Stimulated activated CD4-positive, alpha-beta T cell treated with anti-CD3 and anti-CD28 coated beads, Interleukin-1b, Interleukin-23, amount 100 ng/mL, for 4 hours (primary cell): ENCODE data around the gene WFDC12.
"Not testable (repeated sequence)": the region's sequence is repeated elsewhere in the genome, so short reads cannot be mapped to it uniquely, and the experiment has no call there.

Experiments
- DNase-seq, 2 donors: peaks; one replicate each; pipeline ENCODE4 v3.0.0-alpha.2; 2020; ENCODE audit warnings: low read depth in 2 of 2

Gene WFDC12, protein sequence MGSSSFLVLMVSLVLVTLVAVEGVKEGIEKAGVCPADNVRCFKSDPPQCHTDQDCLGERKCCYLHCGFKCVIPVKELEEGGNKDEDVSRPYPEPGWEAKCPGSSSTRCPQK

DNA sequence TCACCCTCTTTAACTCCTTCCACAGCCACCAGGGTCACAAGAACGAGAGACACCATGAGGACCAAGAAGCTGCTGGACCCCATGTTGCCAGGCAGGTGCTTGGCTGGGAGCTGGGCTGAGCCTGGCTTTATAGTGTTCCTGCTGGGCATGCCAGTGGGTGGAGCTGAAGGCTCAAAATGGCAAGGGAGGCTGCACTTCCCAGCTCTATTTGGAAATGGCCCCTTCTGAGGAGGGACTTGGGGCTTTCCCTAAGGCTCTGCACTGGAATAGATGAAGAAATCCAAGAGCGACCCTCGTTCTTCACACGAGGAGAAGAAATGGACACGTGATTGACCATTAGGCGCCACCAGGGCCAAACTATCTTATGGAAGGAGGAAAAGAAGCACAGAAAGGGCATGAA is at the start of gene WFDC12:
Gene WFDC12 (minus strand): TSS at position 101 of the 400 bp plus-strand sequence. CDS start 18 bp downstream, at position 83.
- no peak for DNase-seq

DNA sequence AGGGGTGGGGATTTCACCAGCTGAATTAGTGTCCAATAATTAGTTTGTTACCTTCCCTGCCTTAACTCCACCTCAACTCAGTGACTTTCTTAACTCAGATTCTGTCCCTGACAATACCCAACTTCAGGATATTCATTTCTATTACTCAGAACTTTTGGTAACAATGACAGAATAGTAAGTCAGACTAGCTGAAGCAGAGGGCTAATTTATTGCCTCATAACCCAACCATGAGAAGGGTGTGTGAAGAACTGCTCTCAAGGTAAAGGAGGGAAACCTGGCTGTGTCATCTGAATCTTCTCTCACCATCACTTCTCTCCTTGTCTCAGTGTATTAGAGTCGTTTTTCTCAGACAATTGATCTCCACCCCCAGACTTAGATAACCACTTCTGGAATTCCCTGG is 49.3 kb upstream of the WFDC12 start:
- DNase-seq = no peak

DNA sequence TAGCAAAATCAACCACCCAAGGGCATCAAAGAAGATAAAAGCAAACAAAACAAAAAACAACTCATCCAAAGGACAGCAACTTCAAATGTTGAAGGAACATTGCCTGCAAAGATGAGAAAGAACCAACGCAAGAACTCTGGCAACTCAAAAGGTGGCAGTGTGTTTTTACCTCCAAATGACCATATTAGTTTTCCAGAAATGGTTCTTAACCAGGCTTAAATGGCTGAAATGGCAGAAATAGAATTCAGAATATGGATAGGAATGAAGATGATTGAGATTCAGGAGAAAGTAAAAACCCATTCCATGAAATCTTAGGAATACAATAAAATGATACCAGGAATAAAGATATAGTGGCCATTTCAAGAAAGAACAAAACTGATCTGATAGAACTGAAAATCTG is 40.6 kb upstream of the WFDC12 start:
- DNase-seq = no peak

DNA sequence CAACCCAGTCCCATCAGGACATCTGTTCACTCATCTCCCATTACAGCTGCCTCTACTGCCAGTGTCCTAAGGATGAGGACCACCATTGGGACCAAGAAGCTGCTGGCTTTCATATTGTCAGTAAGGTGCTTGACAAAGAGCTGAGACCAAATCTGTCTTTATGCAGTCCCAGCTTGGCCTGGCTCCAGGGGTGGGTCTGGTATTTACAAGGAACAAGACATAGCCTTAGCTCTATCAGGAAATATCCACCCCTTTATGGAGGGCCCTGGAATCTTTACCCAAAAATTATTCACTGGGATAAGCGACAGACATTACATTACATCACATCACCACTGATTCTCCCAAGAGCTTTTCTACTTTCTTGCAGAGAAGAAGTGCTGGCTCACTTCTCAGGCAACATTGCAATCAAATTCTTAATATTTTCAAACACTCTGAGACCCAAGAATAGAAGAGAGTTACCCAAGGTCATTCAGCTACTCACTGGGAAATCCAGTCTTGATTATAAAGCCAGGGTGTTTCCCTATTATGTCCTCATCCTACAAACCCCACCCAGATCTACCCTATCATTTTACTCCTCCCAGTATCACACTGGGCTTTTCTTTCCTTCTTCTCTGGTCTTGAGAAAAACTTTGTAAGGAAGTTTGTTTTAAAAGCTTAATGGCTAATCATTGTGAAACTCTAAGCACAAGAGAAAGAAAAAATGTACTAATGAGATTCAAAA is 39.0 kb upstream of the WFDC12 start:
- DNase-seq = no peak

DNA sequence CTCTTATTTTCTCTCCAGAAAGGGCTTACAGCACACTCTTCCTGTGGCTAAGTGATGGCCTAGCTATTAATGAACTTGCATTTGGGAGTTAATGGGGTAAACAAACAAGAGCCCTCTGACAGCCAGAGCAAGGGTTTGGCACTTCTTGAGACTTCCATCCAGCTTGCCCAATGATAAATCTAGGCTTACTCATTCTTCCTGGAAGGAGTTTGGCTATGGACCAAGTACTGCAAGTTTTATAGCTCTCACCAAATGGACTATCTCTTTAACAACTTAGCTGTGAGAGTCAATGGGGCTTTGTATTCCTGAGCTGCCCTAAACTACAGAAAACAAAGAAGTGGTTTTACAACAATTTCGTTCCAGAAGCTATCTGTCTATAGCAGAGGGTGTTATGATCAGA is 33.7 kb upstream of the WFDC12 start:
- no peak for DNase-seq

DNA sequence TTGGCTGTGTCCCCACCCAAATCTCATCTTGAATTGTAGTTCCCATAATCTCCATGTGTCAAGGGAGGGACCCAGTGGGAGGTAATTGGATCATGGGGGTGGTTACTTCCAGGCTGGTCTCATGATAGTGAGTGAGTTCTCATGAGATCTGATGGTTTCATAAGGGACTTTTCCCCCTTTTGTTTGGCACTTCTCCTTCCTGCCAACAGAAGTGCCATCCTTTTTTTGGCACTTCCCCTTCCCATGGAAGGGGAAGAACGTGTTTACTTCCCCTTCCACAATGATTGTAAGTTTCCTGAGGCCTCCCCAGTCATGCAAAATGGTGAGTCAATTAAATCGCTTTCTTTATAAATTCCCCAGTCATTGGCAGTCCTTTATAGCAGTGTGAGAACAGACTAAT is 32.4 kb upstream of the WFDC12 start:
- no peak for DNase-seq

DNA sequence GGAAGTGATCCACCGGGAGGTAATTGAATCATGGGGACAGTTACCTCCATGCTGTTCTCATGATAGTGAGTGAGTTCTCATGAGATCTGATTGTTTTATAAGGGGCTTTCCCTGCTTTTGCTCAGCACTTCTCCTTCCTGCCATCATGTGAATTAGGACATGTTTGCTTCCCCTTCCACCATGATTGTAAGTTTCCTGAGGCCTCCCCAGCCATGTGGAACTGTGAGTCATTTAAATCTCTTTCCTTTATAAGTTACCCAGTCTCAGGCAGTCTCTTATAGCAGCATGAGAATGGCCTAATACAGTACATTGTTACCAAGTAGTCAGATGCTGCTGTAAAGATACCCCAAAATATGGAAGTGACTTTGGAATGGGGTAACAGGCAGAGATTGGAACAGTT is 30.5 kb upstream of the WFDC12 start:
- DNase-seq = not testable (repeated sequence)

DNA sequence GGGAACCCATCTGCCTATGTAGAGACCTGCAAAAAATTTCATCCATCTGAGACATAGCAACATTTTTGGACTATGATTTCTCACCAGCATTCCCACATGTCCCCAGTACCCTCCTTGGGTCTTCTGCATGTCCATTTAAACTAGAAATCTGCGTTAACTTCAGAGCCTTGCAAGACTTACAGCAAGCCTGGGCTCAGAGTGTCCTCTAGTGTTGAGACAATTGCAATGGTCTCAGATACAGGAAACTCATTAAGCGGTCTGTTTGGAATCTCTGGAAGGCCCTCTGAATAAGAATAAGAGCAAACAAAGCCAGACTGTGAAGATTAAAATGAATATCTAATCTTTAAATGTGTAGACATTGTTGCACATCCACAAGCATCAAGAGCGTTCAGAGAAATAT is 29.9 kb upstream of the WFDC12 start:
- DNase-seq = no peak

DNA sequence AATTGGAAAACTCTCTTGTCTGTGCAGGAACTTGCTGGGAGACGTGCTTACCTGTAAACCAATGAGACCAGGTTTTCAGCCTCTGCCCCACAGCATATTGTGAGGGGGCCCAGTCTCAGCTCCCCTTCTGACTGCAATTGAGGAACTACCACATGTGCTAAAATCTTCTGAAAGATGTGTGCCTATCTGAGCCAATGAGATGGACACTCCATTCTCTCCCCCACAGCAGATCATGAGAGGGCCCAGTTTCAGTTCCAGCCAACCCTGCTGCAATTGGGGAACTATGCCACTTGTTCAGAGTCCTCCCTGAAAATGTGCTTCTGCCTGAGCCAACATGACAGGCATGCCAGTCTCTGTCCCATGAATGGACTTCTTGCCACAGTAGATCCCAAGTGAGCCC is 29.5 kb upstream of the WFDC12 start:
- DNase-seq = no peak

DNA sequence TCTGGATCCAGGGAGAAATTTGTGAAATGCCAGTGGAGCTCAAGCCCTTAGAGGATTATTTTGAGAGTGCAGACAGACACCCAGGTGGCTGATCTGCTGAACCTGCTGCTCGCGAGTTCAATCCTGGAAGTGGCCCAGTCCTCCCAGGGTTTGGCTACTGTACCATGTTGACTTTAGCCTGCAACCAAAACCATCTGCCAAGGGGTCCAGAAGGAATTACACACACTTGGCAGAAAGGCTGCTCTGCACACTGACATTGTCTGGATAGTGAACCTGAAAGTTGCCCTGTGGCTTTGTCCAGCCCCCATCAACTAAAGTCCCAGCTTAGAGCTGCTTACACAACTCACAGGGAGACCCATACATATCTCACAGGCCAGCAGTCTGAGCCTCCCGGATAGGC is 28.9 kb upstream of the WFDC12 start:
- no peak for DNase-seq

DNA sequence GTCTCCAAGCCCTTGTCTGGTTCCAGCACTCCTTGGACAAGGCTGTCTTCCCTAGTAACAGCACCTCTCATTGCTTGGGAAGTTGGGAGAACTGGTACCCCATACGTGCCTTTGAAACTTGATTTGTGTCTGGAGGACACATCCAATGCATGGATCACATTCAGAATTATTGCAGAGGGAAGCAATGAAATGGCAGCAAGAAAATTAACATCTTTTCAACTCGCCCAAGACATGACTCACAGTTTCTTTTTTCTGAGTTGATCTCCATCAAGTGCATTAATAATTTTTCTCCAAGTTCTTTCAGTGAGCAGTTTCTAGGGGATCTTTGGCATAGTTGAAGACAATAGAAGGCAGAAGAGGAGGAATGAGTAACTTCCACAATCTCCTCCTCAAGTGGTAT is 28.1 kb upstream of the WFDC12 start:
- no peak for DNase-seq

DNA sequence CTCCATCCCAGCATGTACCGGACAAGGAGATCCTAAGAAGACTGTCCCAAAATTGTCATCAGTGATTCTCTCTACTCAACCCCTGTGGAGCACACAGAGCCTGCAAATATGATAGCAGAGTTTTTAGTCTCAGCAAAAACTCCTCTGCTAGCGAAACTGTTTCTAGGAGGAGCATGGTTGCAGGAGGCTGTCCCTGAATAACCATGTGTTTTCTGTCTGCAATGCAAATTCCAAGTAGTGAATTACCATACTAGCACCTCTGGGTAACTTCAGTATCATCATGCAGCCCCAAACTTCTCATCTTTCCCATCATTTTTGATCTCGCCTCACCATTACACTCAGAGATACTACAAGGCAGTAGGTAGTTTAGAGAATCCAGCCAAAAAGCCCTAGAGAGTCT is 24.8 kb upstream of the WFDC12 start:
- no peak for DNase-seq

DNA sequence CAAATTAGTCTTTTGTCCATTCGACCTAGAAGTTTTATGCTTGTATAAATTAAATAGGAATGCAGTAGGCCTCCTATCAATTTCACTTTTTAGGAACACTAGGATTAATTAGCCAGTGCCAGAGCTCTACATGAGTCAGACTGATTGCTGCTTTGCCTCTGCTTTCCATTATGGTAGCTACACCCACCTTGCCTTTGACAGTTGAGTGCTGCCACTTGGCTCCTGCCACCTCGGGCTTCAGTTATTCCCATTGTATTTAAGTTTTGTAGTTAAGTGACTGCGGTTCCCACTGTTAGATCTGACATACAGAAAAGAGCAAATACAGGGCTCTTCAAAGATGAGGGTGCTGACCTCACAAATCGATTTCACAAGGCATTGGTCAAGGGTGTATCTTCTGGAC is 16.6 kb upstream of the WFDC12 start:
- no peak for DNase-seq

DNA sequence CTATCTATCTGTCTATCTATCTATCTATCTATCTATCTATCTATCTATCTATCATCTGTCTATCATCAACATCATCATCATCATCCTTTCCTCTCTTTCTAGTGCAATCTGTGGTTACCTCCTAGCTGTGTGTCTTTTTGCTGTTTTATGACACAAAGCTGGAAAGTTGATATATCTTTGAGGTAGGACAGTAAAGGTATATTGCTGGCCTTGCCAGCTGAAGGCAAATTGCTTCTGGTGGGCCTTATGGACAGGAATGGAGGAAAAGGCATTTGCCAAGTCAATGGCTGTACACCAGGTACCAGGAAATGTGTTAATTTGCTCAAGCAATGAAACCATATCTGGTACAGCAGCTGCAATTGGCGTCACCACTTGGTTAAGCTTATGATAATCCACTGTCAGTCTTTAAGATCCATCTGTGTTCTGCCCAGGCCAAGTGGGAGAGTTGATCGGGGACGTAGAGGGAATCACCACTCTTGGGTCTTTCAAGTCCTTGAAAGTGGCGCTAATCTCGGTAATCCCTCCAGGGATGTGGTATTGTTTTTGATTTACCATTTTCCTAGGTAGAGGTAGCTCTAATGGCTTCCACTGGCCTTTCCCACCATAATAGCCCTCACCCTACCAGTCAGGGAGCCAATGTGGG is 15.6 kb upstream of the WFDC12 start:
- DNase-seq = not testable (repeated sequence)

DNA sequence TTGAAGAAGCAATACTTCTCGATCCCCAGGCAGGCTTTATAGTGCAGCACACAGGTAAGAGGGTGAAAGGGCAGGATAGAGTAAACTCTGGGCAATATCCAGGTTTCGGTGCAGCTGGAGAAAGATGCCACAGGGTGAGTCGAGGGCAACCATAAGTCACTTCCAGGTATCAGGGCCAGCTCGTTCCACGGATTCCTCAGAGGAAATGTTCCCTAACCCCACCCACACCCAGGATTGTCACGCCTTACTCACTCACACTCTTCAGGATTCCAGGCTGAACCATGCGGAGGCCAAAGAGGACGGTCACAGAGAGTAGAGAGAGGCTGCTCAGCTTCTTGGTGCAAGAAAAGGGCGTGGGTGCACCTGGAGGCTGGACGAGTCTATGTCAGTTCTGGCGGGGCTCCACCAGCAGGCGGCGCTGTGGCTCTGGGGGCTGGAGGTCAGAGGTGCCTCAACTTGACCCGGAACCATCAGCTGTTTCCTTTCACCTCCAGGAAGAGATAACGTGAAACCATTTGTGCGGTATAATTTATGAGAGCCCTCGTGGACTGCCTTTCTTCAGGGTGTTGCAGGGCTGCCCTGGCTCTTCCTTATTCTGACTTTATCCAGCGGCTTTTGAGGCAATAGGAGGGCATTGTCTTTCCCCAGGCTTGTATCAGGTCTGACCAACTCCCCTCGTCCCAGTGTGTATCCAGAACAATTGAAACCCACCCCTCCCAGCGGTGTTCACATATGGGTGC is 14.5 kb upstream of the WFDC12 start:
- peak; percentile 18 to 46 for DNase-seq

DNA sequence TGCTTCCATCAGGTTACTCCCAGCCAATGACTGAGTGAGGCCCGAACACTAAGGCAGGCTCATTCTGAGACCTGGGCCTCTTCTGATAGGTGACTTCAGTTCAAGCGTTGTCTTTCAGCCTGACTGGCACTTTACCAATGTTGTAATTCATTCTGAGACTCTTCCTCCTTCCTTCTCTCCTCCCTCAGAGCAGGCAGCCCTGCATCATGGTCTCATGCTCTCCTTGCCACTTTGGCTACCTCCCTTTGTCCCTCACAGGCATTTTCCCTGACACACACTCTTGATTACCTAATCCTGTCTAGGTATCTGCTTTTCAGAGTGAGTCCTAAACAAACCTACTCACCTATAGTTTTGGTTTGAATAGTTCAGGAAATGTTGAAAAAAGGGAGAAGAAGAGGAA is 12.6 kb upstream of the WFDC12 start:
- no peak for DNase-seq

DNA sequence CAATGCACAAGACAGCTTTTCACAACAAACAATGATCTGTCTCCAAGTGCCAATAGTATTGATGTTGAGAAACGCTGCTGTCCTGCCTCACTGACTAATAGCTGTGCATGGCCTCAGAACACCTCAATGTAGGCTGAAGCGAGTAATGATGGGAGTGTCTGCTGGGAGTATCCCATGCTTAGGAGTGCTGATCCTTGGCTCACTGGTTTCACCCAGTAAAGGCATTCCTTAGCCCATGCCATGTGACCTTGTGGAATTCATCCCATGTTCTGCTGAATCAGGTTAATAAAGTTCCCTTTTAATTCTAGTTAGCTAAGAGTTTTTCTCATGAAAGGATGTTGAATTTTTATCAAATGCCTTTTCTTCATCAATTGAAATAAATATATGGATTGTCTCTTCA is 3.8 kb upstream of the WFDC12 start:
- no peak for DNase-seq

DNA sequence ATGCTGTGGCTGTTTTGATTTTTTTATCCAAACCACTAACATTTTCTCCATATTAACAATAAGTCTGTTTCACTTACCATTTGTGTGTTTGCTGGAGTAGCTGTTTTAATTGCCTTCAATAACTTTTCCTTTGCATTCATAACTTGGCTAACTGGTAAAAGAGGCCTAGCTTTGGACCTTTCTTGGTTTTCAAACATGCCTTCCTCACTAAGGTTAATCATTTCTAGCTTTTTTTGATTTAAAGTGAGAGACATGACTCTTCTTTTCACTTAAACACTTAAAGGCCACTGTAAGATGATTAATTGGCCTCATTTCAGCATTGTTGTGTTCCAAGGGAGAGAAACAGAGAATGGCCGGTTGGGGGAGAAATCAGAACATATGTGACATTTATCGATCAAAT is 2.9 kb downstream of the WFDC12 start:
- no peak for DNase-seq

DNA sequence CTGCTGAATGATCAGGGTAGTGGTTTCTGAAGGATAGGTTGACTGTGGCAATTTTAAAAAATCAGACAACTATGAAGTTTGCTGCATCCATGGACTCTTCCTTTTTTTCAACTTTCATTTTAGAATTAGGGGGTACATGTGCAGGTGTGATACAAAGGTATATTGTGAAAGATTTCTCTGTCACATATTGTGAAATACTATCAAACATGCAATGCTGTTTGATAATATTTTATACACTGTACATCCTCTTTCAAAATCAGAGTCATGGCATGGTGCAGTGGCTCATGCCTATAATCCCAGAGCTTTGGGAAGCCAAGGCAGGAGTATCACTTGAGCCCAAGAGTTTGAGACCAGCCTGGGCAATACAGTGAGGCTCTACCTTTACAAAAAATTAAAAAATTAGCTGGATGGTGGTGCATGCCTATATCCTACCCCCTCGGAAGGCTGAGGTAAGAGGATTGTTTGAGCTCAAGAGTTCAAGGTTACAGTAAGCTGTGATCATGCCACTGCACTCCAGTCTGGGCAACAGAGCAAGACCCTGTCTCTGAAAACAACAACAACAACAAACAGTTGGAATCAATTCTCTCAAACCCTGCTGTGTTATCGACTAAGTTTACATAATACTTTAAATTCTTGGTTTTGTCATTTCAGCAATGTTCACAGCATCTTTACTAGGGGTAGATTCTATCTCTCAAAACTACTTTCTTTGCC is 4.6 kb downstream of the WFDC12 start:
- no peak for DNase-seq

DNA sequence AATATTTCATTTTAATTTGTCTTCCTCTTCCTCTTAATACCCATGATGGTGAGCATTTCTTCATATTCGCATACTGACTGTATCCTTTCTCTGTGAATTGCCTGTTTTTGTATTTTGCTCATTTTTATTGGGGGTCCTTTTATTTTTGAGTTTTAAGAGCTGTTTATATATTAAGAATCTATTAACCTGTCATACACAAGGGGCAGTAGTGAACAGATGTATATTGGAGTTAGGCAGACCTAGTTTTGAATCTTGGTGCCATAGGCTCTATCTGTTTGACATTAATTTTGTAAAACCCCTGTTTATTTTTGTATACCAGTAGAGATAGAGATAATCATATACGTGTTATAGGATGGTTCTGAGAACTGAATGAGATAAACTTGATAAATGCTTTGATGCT is 6.2 kb downstream of the WFDC12 start:
- no peak for DNase-seq

DNA sequence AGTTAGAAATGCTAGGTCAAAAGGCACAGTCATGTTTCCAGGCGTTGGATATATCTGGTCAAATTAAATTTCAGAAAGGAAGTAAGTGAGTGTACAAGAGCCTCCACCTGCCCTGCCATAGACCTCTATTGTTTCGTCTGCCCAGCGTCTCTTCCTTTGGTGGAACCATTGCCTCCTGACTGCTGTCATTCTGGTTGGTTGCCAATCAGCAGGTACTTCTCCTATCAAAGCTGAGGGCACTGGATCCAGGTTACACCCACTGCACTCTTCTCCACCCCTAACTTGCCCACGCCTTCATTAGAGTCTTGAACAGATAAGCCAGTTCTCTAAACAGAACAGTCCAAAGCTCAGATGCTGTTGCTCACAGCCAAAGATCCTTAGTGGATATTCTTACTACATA is 6.7 kb downstream of the WFDC12 start:
- DNase-seq = no peak

DNA sequence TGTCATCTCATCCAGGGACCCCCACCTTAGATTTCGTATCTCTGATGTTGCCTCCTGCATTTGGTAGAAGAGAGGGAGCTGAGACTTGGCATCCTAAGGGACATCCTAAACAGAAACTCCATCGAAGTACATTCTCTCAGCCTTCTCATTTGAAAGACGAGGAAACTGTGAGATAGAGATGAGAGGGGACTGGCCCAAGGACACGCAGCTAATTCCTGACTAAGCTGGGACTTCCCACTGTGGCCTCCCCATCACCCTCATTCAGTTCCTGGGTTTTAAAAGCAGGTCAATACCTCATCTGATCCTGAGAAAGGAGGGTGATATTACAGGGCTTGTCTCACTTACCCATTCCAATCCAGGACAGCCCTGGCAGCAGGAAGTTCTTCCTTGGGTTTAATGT is 8.4 kb downstream of the WFDC12 start:
- no peak for DNase-seq
